A673 (cell line): ENCODE data around the gene SBK3. TPM values are rescaled to one million over a fixed set of nuclear protein-coding genes. Genes with fewer than 3 reads are reported as not detected.

ENCODE experiments used
- BruUV-seq: library from RNA; stranded (reverse); fragments of 400-500 nt; replicated peaks from 2 replicates; lab custom pipeline; 2021; lab: Mats Ljungman, UMichigan
- CTCF ChIA-PET: fragments of 300-600 bp; sonication (Branson Sonifier 250); formaldehyde crosslinking; loops from one replicate; lab custom pipeline; 2022; ENCODE audit warnings: antibody characterized with exemption; lab: Charles Lee
- POLR2A ChIA-PET: fragments of 300-600 bp; sonication (Branson Sonifier 250); formaldehyde crosslinking; loops from one replicate; lab custom pipeline; 2022; ENCODE audit warnings: antibody characterized with exemption; ENCODE audit not compliant: low non-redundant PET; lab: Charles Lee
- DNase-seq: peaks from one replicate; pipeline ENCODE4 v3.0.0-alpha.2; 2015; ENCODE audit warnings: low spot score
- H3K27ac ChIP-seq: fragments of 200-600 bp; sonication (generic); 2 replicates; pipeline ENCODE4 v1.5.1; 2016; ENCODE audit warnings: mixed run types, low read depth, mild to moderate bottlenecking, mixed read lengths, antibody characterized with exemption, low read length; ENCODE audit not compliant: poor library complexity, severe bottlenecking
- H3K27me3 ChIP-seq: fragments of 200-600 bp; sonication (generic); replicated peaks from 2 replicates; pipeline ENCODE4 v1.6.1; 2017; ENCODE audit warnings: mixed run types, low read depth, mild to moderate bottlenecking, mixed read lengths, antibody characterized with exemption, low read length; ENCODE audit not compliant: insufficient read depth, poor library complexity
- H3K36me3 ChIP-seq: fragments of 200-600 bp; sonication (generic); 2 replicates; pipeline ENCODE4 v1.6.1; 2016; ENCODE audit warnings: mixed run types, mild to moderate bottlenecking, mixed read lengths, antibody characterized with exemption, low read length; ENCODE audit not compliant: insufficient read depth, poor library complexity, severe bottlenecking
- H3K4me1 ChIP-seq: fragments of 200-600 bp; sonication (generic); 2 replicates; pipeline ENCODE4 v1.6.1; 2017; ENCODE audit warnings: mixed run types, mild to moderate bottlenecking, mixed read lengths, antibody characterized with exemption, low read length; ENCODE audit not compliant: insufficient read depth, poor library complexity, severe bottlenecking
- H3K4me3 ChIP-seq: fragments of 200-600 bp; sonication (generic); 2 replicates; pipeline ENCODE4 v1.5.1; 2016; ENCODE audit warnings: low read depth, mixed run types, mild to moderate bottlenecking, mixed read lengths, low read length; ENCODE audit not compliant: poor library complexity, severe bottlenecking
- H3K9me3 ChIP-seq: fragments of 200-600 bp; sonication (generic); 2 replicates; pipeline ENCODE4 v1.6.1; 2016; ENCODE audit warnings: mixed run types, low read depth, mild to moderate bottlenecking, mixed read lengths, antibody characterized with exemption, low read length; ENCODE audit not compliant: poor library complexity, severe bottlenecking
- EZH2 ChIP-seq: fragments of 200-600 bp; sonication (generic); IDR thresholded peaks from 2 replicates; pipeline ENCODE4 v1.6.1; 2017; ENCODE audit warnings: borderline replicate concordance, low read depth, mild to moderate bottlenecking, mixed read lengths, antibody characterized with exemption, low read length; ENCODE audit not compliant: poor library complexity, severe bottlenecking
- intact Hi-C: fragments of 100-400 bp; cut with micrococcal nuclease; formaldehyde crosslinking; loops from one replicate; pipeline ENCODE4 v1.10.0; 2022; ENCODE audit not compliant: unreplicated experiment
- total RNA-seq: library from RNA; stranded (reverse); gene quantifications from 2 replicates; pipeline ENCODE4 v1.2.3, GENCODE V29; 2021
- TF ChIP-seq, protein P1 (sequence below): fragments of 300-800, 200-600 bp; sonication (generic); conservative IDR thresholded peaks from 2 replicates; pipeline ENCODE4 v1.5.1; 2017; ENCODE audit warnings: low read depth, mild to moderate bottlenecking, antibody characterized with exemption, low read length, moderate library complexity, mixed read lengths

SBK3 gene
- total RNA-seq, 1 experiment from 2014 or later: not detected

DNA sequence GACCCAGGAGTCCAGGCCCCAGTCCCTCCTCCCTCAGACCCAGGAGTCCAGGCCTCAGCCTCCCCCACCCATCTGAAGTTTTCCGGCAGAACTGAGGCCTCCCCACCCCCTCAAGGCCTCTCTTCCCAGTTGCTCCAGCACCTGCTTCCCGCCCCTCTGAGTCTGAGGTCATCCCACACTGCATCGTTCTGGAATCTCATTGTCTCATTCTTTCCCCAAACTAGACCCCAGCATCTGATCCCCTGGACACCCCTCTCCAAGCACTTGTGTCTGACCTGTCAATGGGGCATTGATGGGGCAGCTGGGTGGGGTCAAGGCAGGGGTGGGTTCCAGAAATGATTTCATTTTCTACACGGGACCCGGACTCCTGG, 7.6 kb downstream of the SBK3 start:
- no peak for DNase-seq
- no TSS peak for BruUV-seq
- Histone ChIP-seq H3K27ac (no peak overlapping the region), H3K4me1 (no peaks in the 10 kb centered on the region), H3K4me3 (no peak overlapping the region), H3K27me3 (no peaks in the 10 kb centered on the region), H3K36me3 (no peaks in the 10 kb centered on the region), H3K9me3 (no peaks in the 10 kb centered on the region)
- POLR2A ChIA-PET: no interaction called here
- intact Hi-C loops: no loop called here
- TF ChIP-seq, protein P1, sequence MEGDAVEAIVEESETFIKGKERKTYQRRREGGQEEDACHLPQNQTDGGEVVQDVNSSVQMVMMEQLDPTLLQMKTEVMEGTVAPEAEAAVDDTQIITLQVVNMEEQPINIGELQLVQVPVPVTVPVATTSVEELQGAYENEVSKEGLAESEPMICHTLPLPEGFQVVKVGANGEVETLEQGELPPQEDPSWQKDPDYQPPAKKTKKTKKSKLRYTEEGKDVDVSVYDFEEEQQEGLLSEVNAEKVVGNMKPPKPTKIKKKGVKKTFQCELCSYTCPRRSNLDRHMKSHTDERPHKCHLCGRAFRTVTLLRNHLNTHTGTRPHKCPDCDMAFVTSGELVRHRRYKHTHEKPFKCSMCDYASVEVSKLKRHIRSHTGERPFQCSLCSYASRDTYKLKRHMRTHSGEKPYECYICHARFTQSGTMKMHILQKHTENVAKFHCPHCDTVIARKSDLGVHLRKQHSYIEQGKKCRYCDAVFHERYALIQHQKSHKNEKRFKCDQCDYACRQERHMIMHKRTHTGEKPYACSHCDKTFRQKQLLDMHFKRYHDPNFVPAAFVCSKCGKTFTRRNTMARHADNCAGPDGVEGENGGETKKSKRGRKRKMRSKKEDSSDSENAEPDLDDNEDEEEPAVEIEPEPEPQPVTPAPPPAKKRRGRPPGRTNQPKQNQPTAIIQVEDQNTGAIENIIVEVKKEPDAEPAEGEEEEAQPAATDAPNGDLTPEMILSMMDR: no peak
- no peak for TF ChIP-seq EZH2
- CTCF ChIA-PET: no interaction called here

DNA sequence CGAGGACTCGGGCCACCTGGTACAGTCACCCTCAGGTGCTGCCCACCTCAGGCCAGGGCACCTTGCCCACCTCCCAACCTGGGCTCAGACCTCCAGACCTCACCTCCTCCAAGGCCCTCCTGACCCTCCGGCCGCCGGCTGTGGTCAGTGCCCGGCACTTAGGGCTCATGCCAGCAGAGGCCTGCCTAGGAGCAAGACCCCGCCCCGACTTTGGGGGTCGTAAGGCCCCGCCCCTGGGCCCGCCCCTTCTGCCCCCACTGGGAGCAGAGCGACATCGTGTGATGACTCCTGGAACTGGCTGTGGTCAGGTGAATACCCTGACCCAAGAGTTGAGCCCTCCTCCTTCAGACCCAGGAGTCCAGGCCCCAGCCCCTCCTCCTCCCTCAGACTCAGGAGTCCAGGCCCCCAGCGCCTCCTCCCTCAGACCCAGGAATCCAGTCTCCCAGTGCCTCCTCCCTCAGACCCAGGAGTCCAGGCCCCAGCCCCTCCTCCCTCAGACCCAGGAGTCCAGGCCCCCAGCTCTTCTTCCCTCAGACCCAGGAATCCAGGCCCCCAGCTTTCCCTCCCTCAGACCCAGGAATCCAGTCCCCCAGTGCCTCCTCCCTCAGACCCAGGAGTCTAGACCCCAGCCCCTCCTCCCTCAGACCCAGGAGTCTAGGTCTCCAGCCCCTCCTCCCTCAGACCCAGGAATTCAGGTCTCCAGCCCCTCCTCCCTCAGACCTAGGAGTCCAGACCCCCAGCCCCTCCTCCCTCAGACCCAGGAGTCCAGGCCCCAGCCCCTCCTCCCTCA, 8.2 kb downstream of the SBK3 start, which contains the start of gene SBK2:
TSS of gene SBK2 (minus strand) at position 183 of the 790 bp plus-strand sequence. CDS start 839 bp downstream, outside the sequence.
- intact Hi-C loops: no loop called here

DNA sequence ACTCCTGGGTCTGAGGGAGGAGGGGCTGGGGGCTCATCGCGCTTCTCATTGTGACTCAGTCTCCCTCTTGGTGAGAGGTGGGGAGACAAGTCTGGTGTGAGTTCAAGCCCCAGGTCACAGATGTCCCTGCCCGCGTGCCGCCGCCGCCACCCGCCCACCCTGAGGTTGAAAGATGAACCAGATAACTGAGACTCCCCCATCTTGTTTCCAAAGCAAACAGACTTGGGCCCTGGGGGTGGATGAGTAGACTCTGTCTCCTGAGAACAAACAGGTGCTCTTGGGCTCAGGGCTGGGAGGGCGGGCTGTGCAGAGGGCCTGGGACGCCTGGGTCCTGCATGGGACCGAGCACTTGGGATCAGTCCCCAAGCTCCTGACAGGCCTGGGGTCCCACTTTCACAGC, 9.0 kb downstream of the SBK3 start:
- H3K27me3 ChIP-seq: no peaks in the 10 kb centered on the region
- H3K9me3 ChIP-seq: no peaks in the 10 kb centered on the region
- no peaks in the 10 kb centered on the region for H3K4me1 ChIP-seq
- no peak for DNase-seq
- BruUV-seq: no TSS peak
- no peaks in the 10 kb centered on the region for H3K36me3 ChIP-seq
- TF ChIP-seq EZH2: no peak
- TF ChIP-seq, protein P1: no peak
- no peak overlapping the region for H3K4me3 ChIP-seq
- intact Hi-C loops: no loop called here
- POLR2A ChIA-PET: no interaction called here
- CTCF ChIA-PET: no interaction called here
- no peak overlapping the region for H3K27ac ChIP-seq

More for the DNA sequence above, 8.2 kb downstream of the SBK3 start, which contains the start of gene SBK2:
- no peak for DNase-seq
- no TSS peak for BruUV-seq
- H3K27me3 ChIP-seq: no peaks in the 10 kb centered on the region
- ChIA-PET POLR2A (no interaction called here), CTCF (no interaction called here)
- no peaks in the 10 kb centered on the region for H3K9me3 ChIP-seq
- H3K4me1 ChIP-seq: no peaks in the 10 kb centered on the region
- H3K27ac ChIP-seq: no peak within 1 kb of the TSS
- no peak within 1 kb of the TSS for H3K4me3 ChIP-seq
- TF ChIP-seq, protein P1: no peak
- no peak for TF ChIP-seq EZH2
- H3K36me3 ChIP-seq: no peaks in the 10 kb centered on the region
